HepG2 (cell line): ENCODE results near the gene LTB4R2. TPM values are rescaled to one million over a fixed set of nuclear protein-coding genes. Genes with fewer than 3 reads are reported as not detected.
A peak's percentile ranks its signal among the peaks of the same experiment; 100 is the strongest.

Experiments
- DR1 ChIP-seq: sonication (generic); formaldehyde crosslinking; IDR thresholded peaks from 2 replicates; pipeline ENCODE4 v1.8.0; 2021; ENCODE audit warnings: mild to moderate bottlenecking, missing genetic modification reagents, inconsistent platforms
- HIC2 ChIP-seq: sonication (generic); formaldehyde crosslinking; IDR thresholded peaks from 2 replicates; pipeline ENCODE4 v1.9.0; 2022; ENCODE audit warnings: low read depth, missing genetic modification reagents
- KAT2B ChIP-seq: fragments of 150-350 bp; IDR thresholded peaks from 2 replicates; pipeline ENCODE4 v1.6.1; 2014; ENCODE audit warnings: low read depth, low read length, borderline replicate concordance
- MAFK ChIP-seq, 2 experiments: IDR thresholded peaks in 1 of 2; conservative IDR thresholded peaks in 1 of 2; 2 replicates each; pipeline ENCODE4 v1.6.1; 2011; ENCODE audit warnings: improper control_type of control experiment in 2 of 2, low read length in 2 of 2
- MIXL1 ChIP-seq: IDR thresholded peaks from 2 replicates; pipeline ENCODE4 v1.6.1; 2016
- MLXIP ChIP-seq: sonication (generic); formaldehyde crosslinking; IDR thresholded peaks from 2 replicates; pipeline ENCODE4 v1.9.0; 2021; ENCODE audit warnings: missing genetic modification reagents, borderline replicate concordance
- RERE ChIP-seq: IDR thresholded peaks from 2 replicates; pipeline ENCODE4 v1.6.1; 2016; ENCODE audit warnings: low read depth, missing genetic modification reagents, missing compliant biosample characterization
- RFX5 ChIP-seq: IDR thresholded peaks from 2 replicates; pipeline ENCODE4 v1.6.1; 2011; ENCODE audit warnings: low read depth, low read length, improper control_type of control experiment
- TEAD3 ChIP-seq: optimal IDR thresholded peaks from 2 replicates; pipeline ENCODE3; 2016; ENCODE audit warnings: borderline replicate concordance
- ZBTB20 ChIP-seq: sonication (generic); formaldehyde crosslinking; IDR thresholded peaks from 2 replicates; pipeline ENCODE4 v1.8.1; 2023; ENCODE audit warnings: missing genetic modification reagents, low read depth, mild to moderate bottlenecking, borderline replicate concordance
- ZFP41 ChIP-seq: sonication (generic); formaldehyde crosslinking; IDR thresholded peaks from 2 replicates; pipeline ENCODE4 v1.4.0; 2020; ENCODE audit warnings: mild to moderate bottlenecking, missing genetic modification reagents, borderline replicate concordance
- ZHX1 ChIP-seq: sonication (generic); formaldehyde crosslinking; IDR thresholded peaks from 2 replicates; pipeline ENCODE4 v1.8.1; 2022; ENCODE audit warnings: low read depth, mild to moderate bottlenecking, missing genetic modification reagents
- ZNF766 ChIP-seq: sonication (generic); formaldehyde crosslinking; IDR thresholded peaks from 2 replicates; pipeline ENCODE4 v1.5.0; 2020; ENCODE audit warnings: missing genetic modification reagents, borderline replicate concordance
- ZNF788 ChIP-seq: sonication (generic); formaldehyde crosslinking; IDR thresholded peaks from 2 replicates; pipeline ENCODE4 v1.5.0; 2020; ENCODE audit warnings: mild to moderate bottlenecking, missing genetic modification reagents, borderline replicate concordance
- polyA plus RNA-seq, 8 experiments: library from polyadenylated mRNA; depleted of rRNA in 3 of 8; stranded (reverse) in 7 of 8; unstranded in 1 of 8; fragments of >200 nt; fragmentation: Illumina TruSeq in 4 of 8; extraction: Trizol in 4 of 8; gene quantifications; 2 replicates each; pipeline versions ENCODE4 v1.2.1 to v1.2.3, GENCODE V29; 2011 to 2016; ENCODE audit warnings: low read depth in 4 of 8, missing spikeins in 1 of 8, mixed read lengths in 1 of 8; ENCODE audit not compliant: insufficient read depth in 1 of 8
- total RNA-seq, 5 experiments: library from RNA; depleted of rRNA; stranded (reverse); fragments of >200 nt; fragmentation: Illumina TruSeq; extraction: Trizol; gene quantifications; 2 replicates each; pipeline ENCODE4 v1.2.3, GENCODE V29; 2016; ENCODE audit warnings: low read depth in 1 of 5

LTB4R2 gene
- total and polyA plus RNA-seq, 2 of the 13 experiments (the other 11 are each of a cell fraction or from before 2014, with no cell fraction given) = 3.9 to 6.9 TPM

GRCh38 chr14:24299255-24300191 lies 10.4 kb upstream of the LTB4R2 start, which contains the start of the genes DHRS1 and NOP9 (continued):
- TF ChIP-seq RERE (CRISPR knock-in tag) (peak; percentile 14; the same call in 1 of the 2 replicates), ZNF766 (CRISPR knock-in tag) (peak; percentile 98), DR1 (CRISPR knock-in tag) (no peak; the same call in 1 of the 2 replicates), HIC2 (peak; percentile 46; the same call in 1 of the 2 replicates), TEAD3 (CRISPR knock-in tag) (peak; percentile 41), ZHX1 (CRISPR knock-in tag) (peak; percentile 97), MLXIP (CRISPR knock-in tag) (peak; percentile 55; the same call in 1 of the 2 replicates), RFX5 (peak; percentile 79), KAT2B (no peak), MIXL1 (CRISPR knock-in tag) (no peak; the same call in 1 of the 2 replicates), MAFK (conservative IDR thresholded peaks at IDR 0.05 in 1 of 2, IDR thresholded peaks at IDR 0.05 in 1 of 2; ENCODE audit: low read length in 2 of 2) (peak in 1 of 2 experiments; percentile 44; a peak in 2 of 4 replicates), ZNF788 (CRISPR knock-in tag) (peak; percentile 89; the same call in 1 of the 2 replicates), ZBTB20 (CRISPR knock-in tag) (peak; percentile 97), ZFP41 (CRISPR knock-in tag) (peak; percentile 76; the same call in 1 of the 2 replicates)
